ENCODE results near the gene FAM83G. TPM values are rescaled to one million over a fixed set of nuclear protein-coding genes. Genes with fewer than 3 reads are reported as not detected.

Gene FAM83G
- total RNA-seq, 1 donor from 2014 or later = 5.8 TPM

DNA sequence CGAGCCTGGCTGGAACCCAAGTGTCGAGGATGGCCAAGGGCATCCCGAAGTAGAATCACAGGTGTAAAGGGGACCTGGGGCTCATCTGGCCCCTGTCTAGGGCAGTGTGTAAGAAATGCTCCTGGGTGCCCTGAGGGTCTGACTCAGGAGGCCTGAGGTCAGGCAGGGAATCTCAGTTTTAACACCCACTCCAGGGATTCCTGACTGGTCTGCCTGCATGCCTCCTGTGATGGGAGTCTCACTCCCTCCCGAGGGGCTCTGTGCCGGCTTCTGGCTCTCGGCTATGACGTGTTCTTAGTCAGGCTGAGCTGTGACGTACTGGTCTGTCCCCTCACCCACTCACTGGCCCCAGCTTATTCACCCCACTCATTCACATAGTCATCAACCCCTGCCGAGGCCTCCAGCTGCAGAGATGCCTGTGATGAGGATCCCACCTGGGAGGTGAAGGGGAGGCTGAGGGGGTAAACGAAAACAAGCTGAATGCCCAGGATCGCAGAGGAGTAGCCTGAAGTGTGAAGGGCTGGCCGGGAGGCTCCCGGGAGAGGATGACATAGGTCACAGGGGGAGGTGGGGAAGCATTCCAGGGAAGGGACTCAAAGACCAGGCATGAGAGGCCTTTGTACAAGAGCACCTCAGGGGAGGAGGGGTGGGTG is 23.8 kb downstream of the FAM83G start:
- DNase-seq (no peak), ATAC-seq (no peak)
- no peak overlapping the region for H3K27ac ChIP-seq
- intact Hi-C loops (cut with DNase I) = no loop called here
- no peaks in the 10 kb centered on the region for H3K27me3 ChIP-seq (ENCODE audit: low read depth)
- peaks cover 18% of the 10 kb centered on the region for H3K36me3 ChIP-seq
- H3K4me3 ChIP-seq = no peak overlapping the region
- H3K9me3 ChIP-seq = no peaks in the 10 kb centered on the region
- no peaks in the 10 kb centered on the region for H3K4me1 ChIP-seq
- TF ChIP-seq, protein P1, sequence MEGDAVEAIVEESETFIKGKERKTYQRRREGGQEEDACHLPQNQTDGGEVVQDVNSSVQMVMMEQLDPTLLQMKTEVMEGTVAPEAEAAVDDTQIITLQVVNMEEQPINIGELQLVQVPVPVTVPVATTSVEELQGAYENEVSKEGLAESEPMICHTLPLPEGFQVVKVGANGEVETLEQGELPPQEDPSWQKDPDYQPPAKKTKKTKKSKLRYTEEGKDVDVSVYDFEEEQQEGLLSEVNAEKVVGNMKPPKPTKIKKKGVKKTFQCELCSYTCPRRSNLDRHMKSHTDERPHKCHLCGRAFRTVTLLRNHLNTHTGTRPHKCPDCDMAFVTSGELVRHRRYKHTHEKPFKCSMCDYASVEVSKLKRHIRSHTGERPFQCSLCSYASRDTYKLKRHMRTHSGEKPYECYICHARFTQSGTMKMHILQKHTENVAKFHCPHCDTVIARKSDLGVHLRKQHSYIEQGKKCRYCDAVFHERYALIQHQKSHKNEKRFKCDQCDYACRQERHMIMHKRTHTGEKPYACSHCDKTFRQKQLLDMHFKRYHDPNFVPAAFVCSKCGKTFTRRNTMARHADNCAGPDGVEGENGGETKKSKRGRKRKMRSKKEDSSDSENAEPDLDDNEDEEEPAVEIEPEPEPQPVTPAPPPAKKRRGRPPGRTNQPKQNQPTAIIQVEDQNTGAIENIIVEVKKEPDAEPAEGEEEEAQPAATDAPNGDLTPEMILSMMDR (IDR thresholded peaks at IDR 0.05) = no peak

DNA sequence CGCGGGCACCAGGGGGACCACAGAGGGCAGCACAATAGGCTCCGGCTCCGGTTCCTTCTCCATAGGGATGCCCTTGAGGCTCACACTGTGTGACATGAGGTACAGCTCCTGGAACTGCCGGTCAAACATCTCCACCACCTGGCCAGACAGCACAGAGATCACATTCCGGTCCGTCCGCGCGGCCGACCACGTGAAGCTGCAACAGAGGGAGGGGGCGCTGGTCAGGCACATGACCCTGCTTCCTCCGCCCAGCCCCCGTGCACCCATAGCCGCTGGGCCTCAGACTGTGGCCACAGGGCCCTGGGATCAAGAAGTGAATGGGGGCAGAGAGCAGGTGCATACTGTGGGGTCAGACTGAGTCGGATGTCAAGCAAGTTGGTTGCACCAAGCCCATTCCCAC is 25.9 kb downstream of the FAM83G start:
- TF ChIP-seq, protein P1 (IDR thresholded peaks at IDR 0.05) = no peak
- H3K4me3 ChIP-seq = no peak overlapping the region
- ATAC-seq (no peak), DNase-seq (no peak)
- no peaks in the 10 kb centered on the region for H3K4me1 ChIP-seq
- H3K36me3 ChIP-seq = peaks cover 18% of the 10 kb centered on the region
- no peak overlapping the region for H3K27ac ChIP-seq
- no peaks in the 10 kb centered on the region for H3K9me3 ChIP-seq
- intact Hi-C loops (cut with DNase I) = no loop called here
- no peaks in the 10 kb centered on the region for H3K27me3 ChIP-seq (ENCODE audit: low read depth)

DNA sequence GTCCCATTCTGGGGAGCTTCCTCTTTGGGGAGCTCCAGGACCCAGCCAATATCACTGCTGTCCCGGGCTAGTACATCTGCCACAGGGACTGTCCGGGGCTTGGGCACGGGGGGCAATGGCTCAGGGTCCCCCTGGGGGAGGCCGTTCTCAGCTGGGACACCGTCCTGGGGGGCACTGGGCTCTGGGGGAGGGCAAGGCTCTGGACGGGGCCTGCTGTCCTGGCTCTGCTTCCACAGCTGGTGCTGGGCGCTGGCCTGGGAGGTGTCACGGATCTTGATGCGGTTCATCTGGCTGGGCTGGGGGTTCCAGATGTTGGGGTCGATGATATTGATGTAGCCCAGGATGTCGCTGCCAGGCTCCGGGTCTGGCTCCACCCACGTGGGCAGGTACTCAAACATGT is 26.5 kb downstream of the FAM83G start:
- H3K9me3 ChIP-seq = no peaks in the 10 kb centered on the region
- no peak for ATAC-seq
- no peak for DNase-seq
- TF ChIP-seq, protein P1 (IDR thresholded peaks at IDR 0.05) = no peak
- intact Hi-C loops (cut with DNase I) = no loop called here
- no peaks in the 10 kb centered on the region for H3K4me1 ChIP-seq
- no peaks in the 10 kb centered on the region for H3K27me3 ChIP-seq (ENCODE audit: low read depth)
- H3K4me3 ChIP-seq = no peak overlapping the region
- H3K27ac ChIP-seq = no peak overlapping the region
- H3K36me3 ChIP-seq = peaks cover 18% of the 10 kb centered on the region

DNA sequence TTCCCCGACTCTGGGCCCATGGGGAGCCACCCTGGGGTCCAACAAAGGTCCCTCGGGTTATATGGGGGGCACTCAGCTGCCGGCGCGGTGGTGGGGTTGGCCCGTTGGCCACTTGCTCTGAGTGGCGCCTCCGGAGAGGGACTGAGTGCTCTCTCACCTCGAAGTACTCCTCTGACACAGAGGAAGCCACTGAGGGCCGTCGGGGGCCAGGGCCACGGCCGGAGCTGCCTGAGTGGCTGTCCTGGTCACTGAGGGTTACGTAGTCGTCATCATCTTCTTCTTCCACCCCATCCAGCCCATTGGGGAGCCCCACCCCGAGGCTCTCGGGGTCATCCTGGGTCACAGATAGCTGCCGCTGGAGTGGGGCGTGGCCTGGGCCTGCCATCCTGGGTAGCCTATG is 26.9 kb downstream of the FAM83G start:
- DNase-seq (no peak), ATAC-seq (no peak)
- Histone ChIP-seq H3K27me3 (ENCODE audit: low read depth) (no peaks in the 10 kb centered on the region), H3K9me3 (no peaks in the 10 kb centered on the region), H3K27ac (no peak overlapping the region), H3K4me3 (no peak overlapping the region), H3K4me1 (no peaks in the 10 kb centered on the region), H3K36me3 (peaks cover 18% of the 10 kb centered on the region)
- intact Hi-C loops (cut with DNase I) = no loop called here
- TF ChIP-seq, protein P1 (IDR thresholded peaks at IDR 0.05) = no peak

DNA sequence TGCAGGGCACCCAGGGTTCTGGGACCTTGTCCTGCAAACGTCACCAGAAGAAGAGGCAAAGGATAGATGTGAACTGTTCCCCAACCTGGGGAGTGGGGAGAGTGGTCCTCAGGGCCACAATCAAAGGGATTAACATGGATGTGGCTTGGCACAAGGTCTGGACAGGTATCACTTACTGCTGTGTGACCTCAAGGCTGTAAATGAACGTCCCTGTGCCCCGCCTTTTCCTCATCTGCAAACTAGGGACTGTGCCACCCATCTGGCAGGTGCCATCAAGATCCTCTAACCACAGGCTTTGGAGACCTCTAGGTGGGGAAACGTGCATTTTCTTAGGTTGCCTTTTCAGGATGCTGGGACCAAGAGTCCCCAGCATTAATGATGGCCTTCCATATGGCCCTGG is 27.5 kb downstream of the FAM83G start:
- intact Hi-C loops (cut with DNase I) = no loop called here
- H3K36me3 ChIP-seq = peaks cover 18% of the 10 kb centered on the region

More for the DNA sequence above, 27.5 kb downstream of the FAM83G start:
- Histone ChIP-seq H3K4me3 (no peak overlapping the region), H3K4me1 (no peaks in the 10 kb centered on the region), H3K9me3 (no peaks in the 10 kb centered on the region), H3K27me3 (ENCODE audit: low read depth) (no peaks in the 10 kb centered on the region), H3K27ac (no peak overlapping the region)
- TF ChIP-seq, protein P1 (IDR thresholded peaks at IDR 0.05) = no peak
- ATAC-seq = no peak
- DNase-seq = no peak

Data from lower lobe of right lung (tissue), 2 donors.